Activated CD4-positive, CD25-positive, alpha-beta regulatory T cell treated with anti-CD3 and anti-CD28 coated beads, Interleukin-2, amount 50 U/mL, for 72 hours (primary cell): Measurements from ENCODE around the gene SERPINB6.
"Not testable (repeated sequence)": the region's sequence is repeated elsewhere in the genome, so short reads cannot be mapped to it uniquely, and the experiment has no call there.

Experiments
- DNase-seq: peaks from one replicate; pipeline ENCODE4 v3.0.0; 2021

SERPINB6 gene

DNA sequence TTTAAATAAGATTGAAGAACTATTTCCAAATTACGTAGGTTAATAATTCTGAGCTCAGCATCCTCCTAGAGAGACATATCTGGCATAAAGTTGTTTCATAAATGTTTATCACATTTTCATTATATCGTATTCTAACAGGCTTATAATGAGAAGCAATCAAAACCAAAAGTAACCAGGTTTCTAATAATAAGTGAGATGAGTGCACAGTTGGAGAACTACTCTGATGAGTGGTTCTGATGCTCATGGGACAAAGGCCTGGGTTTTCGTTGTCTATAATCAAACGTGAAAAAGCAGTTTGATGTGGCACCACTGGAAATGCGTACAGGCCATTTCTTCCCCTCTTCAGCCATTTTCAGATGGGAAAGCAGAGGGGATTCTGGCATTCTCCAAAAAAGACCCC, 4.7 kb upstream of the SERPINB6 start:
- DNase-seq: no peak

DNA sequence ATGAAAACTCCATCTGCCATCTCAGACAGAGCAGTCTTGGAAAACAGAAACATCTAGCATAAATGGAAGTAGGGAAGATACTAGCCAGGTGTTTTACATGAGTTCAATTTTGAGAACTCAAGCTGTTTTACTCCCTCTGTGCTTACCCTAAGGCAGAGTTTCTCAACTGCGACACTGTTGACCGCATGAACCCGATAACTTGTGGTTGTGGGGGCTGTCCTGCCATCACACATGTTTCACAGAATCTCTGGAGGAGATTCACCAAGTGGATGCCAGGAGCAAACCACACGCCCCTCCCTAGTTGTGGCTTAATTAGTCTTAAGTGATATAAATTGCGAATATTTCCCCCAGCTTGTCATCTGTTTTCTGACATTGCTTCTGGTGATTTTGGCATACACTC, 2.3 kb upstream of the SERPINB6 start:
- DNase-seq: no peak

DNA sequence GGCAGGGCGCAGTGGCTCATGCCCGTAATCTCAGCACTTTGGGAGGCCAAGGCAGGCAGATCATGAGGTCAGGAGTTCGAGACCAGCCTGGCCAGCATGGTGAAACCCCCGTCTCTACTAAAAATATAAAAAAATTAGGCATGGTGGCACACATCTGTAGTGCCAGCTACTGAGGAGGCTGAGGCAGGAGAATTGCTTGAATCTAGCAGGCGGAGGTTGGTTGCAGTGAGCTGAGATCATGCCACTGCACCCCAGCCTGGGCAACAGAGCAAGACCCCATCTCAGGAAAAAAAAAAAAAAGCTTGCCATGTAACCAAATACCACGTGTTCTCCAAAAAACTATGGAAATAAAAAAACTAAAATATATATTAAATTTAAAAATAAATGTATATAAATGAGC, 1.8 kb upstream of the SERPINB6 start:
- not testable (repeated sequence) for DNase-seq

DNA sequence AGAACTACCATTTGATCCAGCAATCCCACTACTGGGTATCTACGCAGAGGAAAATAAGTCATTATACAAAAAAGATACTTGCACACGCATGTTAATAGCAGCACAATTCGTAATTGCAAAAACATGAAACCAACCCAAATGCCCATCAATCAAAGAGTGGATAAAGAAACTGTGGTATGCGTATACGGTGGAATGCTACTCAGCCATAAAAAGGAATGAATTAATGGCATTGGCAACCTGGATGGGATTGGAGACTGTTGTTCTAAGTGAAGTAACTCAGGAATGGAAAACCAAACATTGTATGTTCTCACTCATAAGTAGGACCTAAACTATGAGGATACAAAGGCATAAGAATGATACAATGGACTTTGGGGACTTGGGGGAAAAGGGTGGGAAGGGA, 1.3 kb upstream of the SERPINB6 start:
- not testable (repeated sequence) for DNase-seq

DNA sequence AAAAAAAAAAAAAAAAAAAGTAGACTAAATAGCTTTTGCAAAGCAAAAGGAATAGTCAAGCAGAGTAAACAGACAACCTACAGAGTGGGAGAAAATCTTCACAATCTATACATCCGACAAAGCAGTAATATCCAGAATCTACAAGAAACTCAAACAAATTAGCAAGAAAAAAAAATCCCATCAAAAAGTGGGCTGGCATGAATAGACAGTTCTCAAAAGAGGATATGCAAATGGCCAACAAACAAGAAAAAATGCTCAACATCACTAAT, 786 bp upstream of the SERPINB6 start:
- not testable (repeated sequence) for DNase-seq

DNA sequence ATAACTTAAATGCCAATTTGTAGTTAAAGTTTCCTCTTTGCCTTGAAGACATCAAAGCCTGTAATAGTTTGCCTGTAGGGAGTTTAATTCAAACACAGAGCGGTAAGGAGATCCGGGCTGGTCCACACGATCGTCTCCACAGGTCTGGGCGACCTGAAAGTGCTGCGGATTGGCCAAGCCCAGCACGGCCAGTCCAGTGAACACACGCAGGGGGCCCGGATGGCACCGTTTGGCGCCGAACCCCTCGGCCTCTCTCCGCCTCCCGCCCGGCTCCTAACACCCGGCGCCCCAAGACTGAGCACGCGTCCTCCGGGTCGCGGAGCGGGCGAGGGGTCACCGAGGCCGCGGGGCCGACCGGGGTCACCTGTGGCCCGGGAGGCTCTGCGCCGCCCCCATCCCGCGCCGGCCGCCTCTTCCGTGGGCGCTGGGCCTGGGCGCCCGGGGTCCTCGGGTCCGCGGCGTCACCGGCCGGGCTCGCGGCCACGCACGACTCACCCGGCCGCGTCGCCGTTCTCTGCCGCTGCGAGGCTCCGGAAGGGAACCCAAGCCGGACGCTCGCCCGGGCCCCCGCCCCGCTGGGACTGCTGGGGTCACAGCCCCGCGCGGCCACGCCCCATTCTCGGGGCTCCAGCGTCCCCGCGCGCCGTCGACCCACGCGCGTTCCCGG, 481 bp downstream of the SERPINB6 start:
- DNase-seq: peak; percentile 64

DNA sequence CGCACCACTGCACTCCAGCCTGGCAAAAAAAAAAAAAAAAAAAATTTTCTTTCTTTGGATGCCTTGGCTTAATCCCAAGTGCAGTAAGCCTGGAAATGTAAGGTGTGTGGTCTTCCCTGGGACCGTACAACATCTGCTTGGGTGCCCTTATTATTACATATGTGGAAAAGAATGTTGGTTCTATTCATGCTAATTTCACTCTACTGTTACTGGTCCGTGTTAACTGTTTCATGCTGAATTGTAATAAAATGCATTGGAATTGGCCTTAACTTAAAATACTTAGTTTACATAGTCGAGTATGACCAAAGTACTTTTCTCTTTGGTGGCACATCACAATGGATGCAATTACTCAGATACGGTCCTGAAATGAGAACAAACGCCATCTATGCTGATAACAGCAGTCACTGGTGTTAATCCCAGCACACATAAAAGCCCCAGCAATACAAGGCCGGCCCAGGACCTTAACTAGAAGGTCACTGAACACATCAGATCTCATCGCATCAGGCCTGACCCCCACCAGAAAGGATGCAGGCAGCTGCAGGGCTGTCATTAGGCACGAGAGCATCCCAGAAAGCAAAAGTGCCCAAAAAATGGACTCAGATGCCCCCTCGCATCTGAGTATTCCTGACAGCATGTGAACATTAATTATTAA, 1.2 kb downstream of the SERPINB6 start:
- no peak for DNase-seq

DNA sequence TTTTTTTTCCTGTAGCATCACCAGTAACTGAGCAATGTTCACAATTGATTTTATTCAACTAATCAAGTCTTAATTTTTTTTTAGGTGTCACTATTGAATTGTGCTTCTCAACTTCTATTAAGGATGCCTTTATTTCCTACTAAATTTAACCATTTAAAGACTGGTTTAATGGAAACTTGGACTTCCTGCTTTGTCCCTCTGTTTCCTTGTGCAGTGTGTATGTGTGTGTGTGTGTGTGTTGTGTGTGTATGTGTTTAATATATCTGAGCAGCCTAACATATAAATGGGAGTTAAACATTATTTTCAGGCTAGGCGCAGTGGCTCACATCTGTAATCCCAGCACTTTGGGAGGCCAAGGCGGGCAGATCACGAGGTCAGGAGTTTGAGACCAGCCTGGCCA, 1.8 kb downstream of the SERPINB6 start:
- no peak for DNase-seq

DNA sequence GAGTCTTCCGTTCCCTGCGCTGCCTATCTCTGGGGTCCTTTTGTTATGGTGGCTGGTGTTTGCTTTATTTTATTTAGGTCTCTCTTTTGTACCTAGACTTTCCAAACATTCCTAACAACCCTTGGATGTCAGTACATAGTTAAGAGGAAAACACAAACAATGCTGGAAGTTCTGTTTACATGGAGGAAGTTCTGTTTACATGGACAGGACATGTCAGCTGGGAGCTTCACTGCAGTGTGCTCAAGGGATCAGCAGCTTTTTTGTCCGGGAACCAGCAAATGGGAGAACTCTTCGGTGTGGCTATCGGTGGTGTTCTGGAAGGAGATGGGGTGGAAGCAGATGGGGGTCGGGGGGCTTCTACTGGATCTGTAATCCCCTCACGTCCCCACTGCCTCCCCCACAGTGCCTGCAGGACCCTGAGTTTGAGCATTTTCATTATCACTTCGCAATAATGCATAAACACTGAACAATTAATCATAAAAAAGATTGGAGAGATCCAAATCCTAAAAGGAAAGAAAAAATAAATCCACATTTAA, 2.7 kb downstream of the SERPINB6 start:
- no peak for DNase-seq

DNA sequence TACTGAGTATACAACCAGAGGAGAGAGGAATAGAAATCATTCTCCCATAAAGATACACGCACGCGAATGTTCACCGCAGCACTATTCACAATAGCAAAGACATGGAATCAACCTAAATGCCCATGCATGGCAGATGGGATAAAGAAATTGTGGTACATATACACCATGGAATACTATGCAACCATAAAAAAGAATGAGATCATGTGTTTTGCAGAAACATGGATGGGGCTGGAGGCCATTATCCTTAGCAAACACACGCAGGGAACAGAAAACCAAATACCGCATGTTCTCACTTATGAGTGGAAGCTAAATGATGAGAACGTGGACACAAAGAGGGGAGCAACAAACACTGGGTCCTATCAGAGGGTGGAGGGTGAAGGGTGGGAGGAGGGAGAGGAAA, 3.4 kb downstream of the SERPINB6 start:
- DNase-seq: no peak

DNA sequence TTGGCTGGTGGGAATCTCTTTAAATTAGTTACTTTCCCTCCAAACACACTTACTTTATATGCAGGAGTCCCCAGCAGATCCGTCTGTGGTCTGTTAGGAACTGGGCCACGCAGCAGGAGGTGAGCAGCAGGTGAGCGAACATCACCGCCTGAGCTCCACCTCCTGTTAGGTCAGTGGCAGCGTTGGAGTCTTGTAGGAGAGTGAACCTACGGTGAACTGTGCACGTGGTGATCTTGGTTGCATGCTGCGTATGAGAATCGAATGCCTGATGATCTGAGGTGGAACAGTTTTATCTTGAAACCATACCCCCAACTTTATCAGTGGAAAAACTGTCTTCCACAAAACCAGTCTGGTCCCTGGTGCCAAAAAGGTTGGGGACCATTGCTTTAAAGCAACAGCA, 5.0 kb downstream of the SERPINB6 start:
- DNase-seq: no peak

DNA sequence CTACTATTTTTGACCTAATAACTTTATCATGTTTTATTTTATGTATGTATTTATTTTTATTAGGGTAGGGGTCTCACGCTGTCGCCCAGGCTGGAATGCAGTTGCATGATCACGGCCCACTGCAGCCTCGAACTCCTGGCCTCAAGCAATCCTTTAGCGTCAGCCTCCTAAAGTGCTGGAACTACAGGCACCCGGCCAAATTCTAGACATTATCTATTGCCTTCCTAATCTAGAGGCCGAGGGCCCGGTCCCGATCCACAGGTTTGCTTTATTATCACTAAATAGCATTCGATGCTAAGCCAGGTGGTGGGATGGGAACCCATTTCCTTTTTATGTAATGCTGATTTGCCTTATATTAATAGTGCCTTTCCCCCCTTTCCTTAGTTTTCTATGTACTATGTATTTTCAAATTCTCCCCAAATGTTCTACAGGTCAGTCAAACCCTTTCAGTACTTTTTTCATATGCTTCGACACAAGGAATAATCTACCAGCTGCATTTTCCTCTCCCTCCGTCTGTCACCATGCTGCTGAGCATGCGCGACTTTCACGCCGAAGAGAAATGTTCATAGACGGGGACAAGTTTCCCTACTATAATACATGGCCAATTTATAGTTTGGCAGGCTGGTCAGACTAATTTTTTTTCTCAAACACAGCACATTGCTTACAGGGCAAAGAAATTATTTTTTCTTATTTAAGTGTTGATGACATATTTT, 6.4 kb downstream of the SERPINB6 start:
- DNase-seq: no peak

DNA sequence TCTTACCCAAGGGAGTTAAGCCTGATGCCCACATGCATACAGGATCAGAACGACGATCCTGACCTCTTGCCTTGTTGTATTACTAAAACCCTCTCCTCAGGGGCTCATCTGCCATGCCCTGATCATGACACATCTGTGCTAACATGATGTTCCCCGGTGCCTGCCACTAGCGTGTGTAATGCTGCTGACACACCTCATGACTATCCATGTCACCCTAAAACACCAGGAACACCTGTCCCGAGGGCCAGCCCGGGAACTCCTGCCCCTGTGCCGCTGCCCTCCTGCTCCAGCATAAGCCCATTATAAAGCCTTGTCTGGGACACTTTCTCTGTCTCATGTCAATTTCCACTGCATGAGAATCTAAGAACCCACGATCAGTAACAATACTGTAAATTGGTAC, 7.6 kb downstream of the SERPINB6 start:
- no peak for DNase-seq

DNA sequence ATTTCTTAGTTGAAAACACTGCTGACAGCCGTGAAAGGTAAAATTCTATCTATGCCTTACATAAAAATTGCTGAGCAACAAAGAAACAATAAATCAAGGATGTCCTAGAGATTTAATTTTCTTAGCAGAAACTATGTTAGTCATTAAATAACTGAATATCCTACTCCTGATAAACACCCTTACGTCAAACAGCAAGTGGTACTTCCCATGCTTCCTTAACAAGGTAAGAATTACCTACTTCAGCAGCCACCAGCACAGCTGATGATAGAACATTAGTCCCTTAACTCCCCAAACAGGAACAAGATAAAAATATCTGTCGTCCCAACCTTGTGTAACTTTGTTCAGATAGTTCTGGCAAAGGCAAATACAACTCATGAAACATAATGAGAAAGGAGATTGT, 8.7 kb downstream of the SERPINB6 start:
- no peak for DNase-seq

DNA sequence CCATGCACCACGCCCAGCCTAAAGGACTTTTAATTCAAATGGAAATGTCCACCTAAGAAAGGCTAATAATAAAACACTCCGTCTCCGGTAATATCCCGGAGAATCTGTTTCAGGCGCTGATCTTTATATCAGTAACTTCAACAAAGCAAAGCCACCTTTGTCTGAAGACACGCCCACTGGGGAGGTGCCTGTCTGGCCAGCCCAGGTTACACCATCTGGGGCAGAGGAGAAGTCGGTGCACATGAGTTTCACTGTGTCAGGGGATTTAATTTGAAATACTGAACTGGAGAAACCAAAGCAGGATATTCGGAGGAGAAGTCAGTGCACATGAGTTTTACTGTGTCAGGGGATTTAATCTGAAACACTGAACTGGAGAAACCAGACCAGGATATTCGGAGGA, 9.4 kb downstream of the SERPINB6 start:
- DNase-seq: no peak

DNA sequence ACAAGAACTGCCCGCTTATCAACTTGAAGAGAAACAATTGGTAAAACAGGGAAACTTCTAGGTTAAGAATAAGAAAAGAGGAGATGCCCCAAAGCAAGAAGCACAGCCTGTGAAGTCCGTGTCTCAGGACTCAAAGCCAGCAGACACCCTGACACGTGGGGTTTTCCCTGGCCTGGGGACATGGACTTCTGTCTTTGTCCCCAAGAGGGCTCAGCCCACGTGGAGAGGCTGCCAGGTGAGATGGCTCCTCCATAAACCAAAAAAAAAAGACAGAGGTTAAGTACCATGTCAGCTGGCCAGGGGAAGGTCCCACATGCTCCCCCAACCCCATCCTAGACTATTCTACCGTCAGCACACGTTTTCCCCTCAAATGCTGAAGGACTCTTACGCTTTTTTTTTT, 9.9 kb downstream of the SERPINB6 start:
- no peak for DNase-seq

DNA sequence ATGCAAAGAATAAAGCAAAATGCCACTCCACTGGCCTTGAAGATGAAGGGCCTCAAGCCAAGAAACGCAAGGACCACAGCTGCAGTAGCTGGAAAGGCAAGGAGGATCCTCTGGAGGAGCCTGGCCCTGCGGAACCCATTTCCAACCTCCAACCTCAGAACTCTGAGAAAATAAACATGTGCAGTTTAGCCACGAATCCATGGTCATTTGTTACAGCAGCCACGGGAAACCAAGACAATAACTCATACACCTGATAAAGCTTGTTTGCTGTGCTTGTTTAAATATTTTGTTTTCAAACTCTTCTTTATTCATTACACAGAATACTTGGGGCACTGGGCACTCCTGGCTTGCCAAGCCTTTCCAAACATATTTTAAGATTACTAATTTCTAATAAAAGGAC, 10.4 kb downstream of the SERPINB6 start:
- no peak for DNase-seq

DNA sequence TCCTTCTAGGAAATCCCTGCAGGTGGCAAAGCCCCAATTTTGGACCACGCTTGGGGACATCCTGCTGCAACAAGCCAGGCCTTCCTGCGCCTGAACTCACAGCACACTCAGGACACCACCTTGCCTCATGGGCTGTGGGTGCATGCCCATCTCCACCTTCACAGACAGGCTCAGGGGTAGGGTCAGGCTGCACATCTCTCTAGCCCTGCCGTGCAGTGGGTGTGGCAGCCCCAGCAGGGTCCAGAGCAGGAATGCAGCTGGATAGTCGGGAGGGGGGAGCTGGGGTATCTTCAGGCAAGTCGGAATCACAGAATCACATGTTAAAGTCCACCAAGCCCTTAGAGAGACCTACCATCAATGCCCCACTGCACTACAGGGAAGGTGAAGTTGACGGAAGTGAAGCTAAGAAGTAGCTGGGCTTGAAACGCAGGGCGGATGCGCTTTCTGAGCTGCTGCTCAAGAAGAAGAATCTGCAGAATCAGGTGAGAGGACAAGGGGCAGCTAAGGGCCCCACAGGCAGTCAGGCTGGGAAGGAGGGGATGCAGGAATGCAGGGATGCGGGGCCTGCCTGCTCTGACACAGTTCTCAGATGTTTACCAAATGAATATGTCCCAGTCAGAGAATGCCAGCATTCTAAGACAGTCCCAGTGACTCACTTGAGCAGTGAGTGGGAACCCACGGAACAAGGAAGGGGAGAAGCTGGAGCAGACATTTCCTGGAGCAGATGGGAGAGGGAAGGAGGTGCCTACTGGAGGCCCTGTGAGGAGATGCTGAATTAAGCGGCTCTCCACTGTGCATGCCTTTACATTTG, 11.3 kb downstream of the SERPINB6 start:
- DNase-seq: no peak

DNA sequence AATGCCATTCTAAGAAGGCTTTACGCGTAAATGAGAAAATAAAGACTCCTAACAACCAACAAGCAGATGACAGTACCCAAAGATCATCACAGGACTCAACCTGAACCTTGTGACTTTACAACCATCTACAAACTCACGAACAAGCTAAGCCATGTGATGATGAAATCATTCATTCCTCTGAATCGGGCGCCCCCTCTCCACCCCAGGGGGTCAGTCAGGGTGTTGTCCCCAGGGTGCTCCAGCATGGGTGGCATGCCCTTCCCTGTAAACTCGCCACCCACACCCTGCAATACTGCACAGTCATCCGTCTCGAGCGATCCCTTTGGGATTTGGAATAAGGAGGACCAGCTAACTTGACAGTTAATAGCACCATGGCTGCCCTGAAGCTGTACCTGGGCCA, 12.6 kb downstream of the SERPINB6 start:
- no peak for DNase-seq

DNA sequence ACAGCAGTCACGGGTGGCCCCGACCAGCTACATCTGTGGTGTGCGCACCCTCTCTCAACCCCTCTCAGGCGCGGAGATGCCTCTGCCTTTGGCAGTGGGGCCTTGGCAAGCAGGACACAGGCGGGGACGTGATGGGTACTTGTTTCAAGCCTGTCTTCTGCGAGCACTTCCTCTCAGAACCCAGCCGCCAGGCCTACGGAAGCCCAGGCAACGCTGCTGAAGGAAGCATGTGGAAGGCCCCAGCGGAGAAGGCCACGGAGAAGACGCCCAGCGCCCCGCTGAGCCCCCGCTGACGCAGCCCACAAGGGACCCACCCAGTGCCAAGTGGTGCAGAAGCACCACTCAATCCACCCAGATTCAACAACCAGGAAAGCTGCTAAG, 13.0 kb downstream of the SERPINB6 start:
- no peak for DNase-seq

DNA sequence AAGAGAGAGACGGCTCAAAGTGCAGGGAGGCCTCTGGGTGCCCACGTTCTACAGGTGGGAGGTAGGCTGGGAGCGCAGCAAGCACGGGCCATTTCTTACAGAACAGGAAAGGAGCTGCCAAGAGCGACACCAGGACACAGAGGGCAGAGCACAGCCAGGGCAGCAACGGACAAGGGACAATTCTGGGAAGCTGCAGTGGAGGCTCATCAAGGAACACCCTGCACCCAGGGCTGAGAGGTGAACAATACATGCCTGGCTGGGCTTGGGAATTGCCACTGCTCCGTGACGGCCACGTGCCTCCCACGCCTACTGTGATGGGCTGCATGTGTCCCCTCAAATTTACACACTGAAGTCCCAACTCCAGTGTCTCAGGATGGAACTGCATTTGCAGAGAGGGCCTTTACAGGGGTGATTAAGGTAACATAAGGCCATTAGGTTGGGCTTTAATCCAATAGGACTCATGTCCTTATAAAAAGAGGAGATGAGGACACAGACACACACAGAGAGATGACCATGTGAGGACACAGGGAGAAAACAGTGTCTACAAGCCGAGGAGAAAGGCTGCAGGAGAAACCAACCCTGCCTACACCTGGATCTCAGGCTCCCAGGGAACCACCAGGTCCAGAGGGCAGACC, 13.6 kb downstream of the SERPINB6 start:
- DNase-seq: no peak

DNA sequence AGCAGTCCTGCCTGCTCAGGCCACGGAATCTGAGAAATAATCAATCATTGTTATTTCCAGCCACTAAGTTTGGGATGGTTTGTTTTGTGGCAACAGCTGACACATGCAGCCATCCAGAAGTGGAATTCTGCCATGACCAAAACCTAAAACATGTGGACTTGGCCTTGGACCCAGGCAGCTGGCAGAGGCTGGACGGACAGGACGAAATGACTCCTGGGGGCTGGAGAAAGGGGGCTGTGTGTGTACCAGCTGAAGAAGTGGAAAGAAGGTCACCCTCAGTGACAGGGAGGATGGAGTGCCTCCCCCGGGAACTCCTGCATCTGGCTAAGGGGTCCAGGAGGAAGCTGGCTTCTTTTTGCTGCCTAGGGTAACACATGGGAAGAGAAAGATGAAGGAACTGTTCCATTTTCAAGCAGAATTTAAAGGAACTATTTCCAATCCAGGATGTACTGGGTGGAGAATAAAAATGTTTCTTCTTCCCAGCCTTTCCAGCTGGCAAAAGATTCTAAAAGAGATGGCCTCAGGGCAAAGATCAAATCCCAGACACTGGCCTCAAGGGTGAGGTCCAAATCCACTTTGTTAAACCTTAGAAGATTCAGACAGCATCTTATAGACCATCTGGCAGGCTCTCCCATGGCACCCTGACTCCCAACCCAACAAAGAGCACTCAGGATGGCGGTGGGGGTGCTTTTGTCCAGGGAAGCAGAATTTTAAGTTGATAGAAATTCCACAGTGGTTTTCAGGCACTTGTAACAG, 14.3 kb downstream of the SERPINB6 start:
- DNase-seq: no peak
